Stimulated activated CD8-positive, alpha-beta memory T cell treated with anti-CD3 and anti-CD28 coated beads, Interleukin-15, amount 100 ng/mL, for 48 hours (primary cell): ENCODE results near the gene PRIMA1.

Source experiments
- DNase-seq, 2 donors: peaks; one replicate each; pipeline ENCODE4 v3.0.0-alpha.2; 2020; ENCODE audit warnings: low read depth in 2 of 2

PRIMA1 gene

GRCh38 chr14:93674343-93674742, 113.9 kb downstream of the PRIMA1 start:
- DNase-seq: no peak

- DNase-seq: no peak
Measured at GRCh38 chr14:93669632-93670031, 118.7 kb downstream of the PRIMA1 start.
